NOMO-1 treated with dmso at 0.1 percent for 144 hours (cell line): ENCODE results near the gene MYZAP.

Source experiments
- DNase-seq: peaks from one replicate; lab custom pipeline; 2025; ENCODE audit not compliant: unreplicated experiment; lab: John Stamatoyannopoulos, UW

Gene MYZAP

DNA sequence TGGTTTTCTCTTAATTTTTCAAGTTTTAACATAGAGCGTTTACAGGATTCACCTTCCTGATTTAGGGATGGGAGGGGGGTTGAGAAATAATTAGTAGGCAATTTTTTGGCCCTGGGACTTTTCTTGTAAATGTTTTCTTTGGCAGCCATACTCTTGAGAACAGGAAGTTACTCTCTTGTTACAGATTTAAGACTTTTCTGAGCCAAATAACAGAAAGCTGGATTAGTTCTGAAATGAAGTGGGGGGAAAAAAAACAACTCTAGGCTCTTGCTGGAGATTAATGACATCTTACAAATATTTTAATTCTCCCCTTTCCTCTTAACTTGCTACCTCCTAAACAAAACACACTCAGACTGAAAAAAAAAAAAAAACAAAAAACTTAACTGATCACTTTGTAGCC, 101.0 kb downstream of the MYZAP start:
- DNase-seq: no peak

DNA sequence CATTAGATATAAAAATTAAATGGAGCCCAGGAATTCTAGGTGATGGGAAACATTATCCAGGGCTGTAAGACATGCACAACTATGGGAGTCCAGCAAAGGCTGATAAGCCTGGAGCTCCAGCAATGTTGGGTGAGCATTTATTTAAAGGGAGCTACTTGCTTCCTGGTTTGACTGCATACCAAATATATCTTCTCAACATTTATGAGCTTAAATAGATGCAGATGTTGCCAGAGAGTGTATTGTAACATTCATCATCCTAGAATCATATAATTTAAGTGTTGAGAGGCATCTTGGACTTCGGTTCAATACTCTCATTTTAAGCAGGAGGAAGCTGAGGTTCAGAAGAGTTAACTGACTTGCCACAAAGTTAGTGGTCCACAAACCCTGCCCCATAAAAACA, 102.6 kb downstream of the MYZAP start:
- DNase-seq: no peak

DNA sequence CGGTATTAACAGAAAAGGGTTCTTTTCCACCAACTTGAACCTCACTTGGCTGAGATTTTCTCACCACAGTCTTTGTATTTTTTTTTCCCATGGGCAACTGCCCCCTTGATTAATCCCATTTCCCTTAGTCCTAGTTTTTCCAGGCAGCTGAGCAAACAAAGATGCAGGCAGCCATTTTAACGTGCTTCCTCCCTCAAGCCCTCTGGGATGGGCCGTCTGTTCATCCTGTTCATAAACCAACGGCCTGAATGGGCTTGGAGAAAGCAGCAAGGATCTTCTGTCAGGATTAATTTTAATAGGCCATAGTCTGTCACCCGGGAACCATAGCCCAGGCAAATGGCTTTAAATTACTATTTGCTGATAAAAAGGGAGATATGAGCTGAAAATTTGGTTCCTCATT, 104.4 kb downstream of the MYZAP start:
- DNase-seq: no peak

DNA sequence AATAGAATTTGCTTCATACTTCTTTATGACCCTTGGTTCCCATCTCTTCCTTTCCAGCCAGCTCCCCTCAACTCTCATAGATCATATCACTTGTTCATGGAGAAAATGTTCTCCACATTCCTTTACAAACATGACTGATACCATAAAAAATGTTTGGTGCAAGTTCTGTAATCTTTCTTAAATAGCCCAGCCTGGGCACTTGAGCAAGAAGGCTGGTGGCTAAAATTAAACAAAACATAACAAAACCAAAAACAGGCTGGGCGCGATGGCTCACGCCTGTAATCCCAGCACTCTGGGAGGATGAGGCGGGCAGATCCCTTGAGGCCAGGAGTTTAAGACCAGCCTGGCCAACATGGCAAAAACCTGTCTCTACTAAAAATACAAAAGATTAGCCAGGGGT, 105.9 kb downstream of the MYZAP start:
- no peak for DNase-seq

DNA sequence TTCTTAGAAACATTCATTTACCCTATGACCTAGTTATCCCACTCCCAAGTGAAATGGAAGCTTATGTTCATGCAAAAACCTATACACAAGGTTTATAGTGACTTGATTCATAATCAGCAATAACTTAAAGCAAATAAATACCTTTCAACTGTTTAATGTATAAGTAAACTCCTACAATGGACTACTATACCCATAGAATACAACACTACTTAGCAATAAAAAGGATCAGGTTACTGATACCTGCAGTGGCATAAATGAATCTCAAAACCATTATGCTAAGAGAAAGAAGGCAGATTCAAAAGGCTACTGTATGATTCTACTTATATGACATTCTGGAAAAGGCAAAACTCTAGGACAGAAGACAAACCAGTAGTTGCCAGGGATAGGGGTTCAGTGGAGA, 106.5 kb downstream of the MYZAP start:
- DNase-seq: no peak

DNA sequence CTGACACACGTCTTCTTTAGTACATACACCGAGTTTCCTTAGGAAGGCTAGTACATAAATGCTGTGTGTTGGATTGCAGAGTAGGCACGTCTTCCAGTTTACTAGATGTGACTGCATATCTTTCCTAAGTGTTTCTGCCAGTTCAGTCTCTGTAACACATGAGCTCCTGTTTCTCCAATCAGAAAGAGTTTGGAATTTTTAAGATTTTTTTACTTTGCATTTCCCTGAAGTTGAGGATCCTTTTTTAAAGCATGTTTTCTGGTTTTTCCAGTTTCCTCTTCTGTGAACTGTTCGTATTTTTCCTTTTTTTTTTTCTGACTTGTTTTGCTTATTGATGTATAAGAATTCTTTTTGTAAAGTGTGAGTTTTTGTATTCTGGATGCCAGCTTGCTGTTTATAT, 107.3 kb downstream of the MYZAP start:
- no peak for DNase-seq

DNA sequence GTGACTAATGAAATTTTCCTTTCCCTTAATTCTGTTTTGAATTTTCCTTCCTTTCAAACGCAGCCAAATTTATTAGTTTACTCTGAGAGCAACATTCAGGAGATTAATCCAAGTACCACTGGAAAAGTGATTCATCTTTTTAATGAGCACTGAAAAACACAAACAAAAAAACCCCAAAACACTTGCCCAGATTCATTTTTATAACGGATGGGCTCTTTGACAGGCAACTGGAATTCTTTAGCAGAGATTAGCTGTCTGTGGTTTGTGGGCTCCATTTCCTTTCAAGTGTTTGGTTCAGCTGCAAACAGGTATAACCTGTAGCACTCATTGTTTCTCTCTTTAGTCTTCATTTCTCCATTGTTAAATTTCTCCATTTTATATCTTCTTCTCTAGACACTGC, 111.7 kb downstream of the MYZAP start:
- DNase-seq: no peak

DNA sequence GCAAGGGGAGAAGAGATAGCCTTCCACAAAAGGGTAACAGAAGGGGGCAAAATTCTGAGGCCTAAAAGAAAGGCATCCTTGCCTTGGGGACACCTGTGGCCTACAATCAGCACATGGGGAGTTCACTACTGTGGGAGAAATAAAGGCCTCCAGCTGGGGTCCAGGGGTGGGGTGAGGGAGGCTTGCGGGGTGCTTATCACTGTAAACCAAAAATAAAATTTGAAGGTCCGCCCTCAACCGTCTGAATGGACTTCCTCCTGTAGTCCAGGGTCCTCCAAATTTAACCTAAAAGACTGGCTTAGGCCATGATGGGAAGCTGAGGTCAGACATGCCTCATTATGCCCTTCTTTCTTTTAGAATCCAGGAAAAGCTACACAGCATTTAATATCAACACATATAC, 112.7 kb downstream of the MYZAP start:
- no peak for DNase-seq

DNA sequence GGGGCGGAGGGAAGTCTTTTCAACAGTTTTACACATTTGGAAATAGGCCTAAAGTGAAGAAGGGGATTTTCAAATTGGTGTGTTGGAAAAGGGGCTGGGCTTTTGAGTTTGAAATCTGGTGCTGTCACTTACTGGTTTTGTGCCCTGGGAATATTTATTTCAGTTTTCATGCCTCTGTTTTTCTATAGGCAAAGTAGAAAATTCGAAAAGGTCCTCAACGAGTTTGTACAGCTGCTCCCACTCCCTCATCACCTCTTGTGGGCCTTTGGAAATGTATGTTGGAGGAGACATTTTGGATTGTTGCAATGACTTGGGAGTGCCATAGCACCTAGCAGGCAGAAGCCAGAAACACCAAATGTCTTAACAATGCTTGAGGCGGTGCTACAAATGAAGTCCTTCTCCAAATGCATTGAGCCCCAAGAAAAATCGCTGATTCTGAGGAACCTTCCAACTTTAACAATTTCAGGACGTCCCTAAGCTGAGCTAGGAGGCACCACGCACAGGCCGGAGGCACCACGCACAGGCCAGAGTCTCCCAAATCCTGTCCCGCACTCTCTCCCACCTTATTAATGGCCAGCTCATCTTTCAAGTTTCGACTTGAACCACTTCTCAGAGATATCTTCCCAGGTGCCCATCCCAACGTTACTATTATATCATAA, 114.2 kb downstream of the MYZAP start:
- DNase-seq: no peak

DNA sequence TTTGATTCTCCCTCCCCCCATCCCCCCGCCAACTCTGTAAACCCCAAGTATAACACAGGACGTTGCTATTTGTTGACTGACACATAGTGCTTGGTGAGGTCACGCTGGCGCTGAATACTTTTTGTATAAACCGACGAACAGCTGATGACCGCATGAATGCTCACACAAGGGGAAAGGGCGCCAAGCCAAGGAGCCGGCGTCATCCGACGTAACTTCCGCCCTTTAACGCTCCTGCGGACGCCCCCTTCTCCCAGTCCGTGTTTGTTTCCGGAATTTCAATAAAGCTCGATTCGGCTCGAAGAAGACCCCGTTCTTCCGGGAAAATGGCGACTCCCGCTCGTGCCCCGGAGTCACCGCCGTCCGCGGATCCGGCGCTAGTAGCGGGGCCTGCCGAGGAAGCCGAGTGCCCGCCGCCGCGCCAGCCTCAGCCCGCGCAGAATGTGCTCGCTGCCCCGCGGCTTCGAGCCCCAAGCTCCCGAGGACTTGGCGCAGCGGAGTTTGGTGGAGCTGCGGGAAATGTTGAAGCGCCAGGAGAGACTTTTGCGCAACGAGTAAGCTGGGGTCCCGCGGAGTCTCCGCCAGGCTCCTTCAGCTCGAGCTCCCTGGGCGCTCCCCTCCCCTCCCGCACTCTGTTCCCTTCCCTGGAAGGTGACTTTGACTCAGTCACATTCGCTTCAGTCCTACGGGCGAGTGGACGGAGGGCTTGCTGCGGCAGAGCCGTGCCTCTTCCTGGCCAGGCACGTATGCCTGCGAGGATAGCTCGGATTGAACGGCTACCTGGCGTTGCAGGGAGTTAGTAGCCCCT, 114.9 kb downstream of the MYZAP start, which contains the start of gene POLR2M:
Gene POLR2M, plus strand, starts transcription at position 310 of the 805 bp plus-strand sequence. Its CDS starts 129 bp downstream, at position 439.
- DNase-seq: peak; percentile 90

DNA sequence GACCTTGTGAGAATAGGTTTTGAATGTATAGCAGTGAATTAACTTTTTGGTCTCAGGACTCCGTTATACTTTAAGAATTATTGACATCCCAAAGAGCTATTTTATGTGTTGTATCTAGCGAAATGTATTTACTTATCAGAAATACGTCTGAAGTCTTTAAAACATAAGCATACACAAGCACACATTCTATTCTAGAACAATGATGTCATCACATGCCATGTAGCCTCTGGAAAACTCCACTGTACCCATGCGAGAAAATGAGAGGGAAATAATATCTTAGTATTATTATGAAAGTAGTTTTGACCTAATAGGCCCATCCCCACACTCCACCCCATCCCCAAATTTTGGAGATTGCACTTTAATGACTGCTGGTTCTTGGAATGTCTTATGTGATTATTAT, 116.3 kb downstream of the MYZAP start:
- no peak for DNase-seq

DNA sequence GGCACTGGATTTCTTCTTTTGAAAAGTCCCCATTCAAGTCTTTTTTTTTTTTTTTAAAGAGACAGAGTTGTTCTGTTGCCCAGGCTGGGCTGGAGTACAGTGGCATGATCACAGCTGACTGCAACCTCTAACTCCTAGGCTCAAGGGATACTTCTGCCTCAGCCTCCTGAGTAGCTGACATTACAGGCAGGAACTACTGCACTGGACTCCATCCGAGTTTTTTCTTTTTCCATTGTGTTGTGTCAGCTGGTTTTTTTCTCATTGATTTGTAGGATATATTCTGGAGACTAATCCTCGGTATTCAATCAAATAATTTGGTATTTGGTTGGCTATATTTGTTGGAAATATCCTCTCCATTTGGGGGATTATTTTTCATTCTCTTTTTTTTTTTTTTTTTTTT, 126.6 kb downstream of the MYZAP start:
- no peak for DNase-seq

DNA sequence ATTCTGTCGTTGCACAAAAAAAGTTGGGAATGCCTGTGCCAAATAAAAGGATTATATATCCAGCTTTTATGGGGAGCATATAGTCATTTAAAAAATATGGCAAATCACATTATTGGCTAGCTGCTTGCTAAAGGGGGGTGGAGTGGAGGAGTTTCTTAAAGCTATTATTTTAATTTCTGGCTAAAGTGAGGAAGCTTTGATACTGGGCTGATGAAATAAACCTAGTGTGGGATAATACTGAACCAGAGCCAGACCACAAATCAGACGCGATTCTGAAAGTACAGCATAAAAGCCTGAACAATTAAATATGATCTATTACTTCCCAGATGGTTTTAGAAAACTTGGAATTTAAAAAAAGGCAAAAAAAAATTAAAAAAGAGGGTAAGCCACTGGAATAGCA, 129.2 kb downstream of the MYZAP start:
- DNase-seq: no peak

DNA sequence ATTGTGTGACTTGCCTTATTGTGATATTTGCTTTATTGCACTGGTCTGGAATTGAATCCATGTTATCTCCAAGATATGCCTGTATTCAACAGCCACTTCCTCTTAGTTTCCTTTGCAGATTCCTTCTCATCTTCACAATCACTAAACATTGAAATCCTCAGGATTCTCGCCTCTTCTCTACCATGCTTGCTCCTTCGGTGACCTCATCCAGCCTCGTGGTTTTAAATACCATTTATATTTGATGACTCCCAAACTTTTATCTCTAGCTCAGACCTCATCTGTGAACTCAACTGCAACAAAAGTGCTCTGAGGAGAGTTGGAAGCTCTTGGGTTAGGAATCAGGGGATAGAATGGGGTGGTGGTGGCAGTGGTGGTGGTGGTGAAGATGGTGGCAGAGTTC, 134.7 kb downstream of the MYZAP start:
- DNase-seq: no peak

DNA sequence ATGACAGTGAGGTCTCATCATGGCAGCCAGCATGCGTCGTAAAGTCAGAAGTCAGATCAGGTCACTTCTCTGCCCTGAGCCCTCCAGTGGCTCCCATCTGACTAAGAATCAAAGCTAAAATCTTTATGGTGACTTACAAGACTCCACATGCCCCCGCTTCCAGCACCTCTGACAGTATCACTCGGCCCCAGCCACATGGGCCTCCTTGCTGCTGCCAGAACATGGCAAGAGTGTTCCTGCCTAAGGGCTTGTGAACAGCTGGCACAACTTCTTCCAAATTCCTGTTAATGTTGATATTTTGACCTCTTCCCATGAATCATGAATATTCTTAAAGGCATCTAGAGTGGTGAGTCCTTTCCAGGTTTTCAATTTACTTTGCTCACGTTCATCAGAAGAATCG, 135.3 kb downstream of the MYZAP start:
- DNase-seq: no peak

DNA sequence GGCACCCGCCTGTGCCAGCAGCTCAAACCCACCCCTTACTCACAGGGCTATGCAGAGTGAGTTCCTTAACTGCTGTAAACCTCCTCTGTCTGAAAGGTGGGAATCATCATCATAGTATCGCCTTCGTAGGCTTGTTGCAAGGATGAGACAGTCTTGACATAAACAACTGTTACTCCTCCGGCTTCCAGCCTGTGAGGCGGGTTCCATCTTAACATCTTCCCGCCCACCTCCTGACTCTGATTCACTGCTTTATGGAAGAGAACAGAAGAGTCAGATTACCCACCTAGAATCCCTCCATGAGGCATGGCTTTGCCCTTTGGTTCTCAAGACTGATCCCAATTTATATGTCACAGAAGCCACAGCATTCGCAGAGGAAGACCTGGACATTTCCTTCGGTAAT, 136.7 kb downstream of the MYZAP start:
- DNase-seq: no peak

DNA sequence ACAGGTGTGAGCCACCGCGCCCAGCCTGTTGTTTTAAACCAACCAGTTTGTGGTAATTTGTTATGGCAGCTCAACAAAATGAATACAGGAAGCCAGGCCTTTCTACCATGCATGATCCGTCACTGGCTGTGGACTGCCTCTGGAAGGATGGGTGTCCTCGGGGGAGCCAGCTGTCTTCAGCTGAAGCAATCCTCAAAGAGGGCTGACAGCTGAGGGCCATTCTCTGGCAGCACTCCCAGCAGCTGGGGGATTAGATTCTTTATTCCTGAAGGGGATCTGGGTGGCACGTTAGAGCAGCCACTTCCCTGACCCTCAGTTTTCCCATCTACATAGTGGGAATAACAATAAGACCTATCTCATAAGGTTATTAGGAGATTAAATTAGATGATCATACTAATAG, 139.2 kb downstream of the MYZAP start:
- no peak for DNase-seq

DNA sequence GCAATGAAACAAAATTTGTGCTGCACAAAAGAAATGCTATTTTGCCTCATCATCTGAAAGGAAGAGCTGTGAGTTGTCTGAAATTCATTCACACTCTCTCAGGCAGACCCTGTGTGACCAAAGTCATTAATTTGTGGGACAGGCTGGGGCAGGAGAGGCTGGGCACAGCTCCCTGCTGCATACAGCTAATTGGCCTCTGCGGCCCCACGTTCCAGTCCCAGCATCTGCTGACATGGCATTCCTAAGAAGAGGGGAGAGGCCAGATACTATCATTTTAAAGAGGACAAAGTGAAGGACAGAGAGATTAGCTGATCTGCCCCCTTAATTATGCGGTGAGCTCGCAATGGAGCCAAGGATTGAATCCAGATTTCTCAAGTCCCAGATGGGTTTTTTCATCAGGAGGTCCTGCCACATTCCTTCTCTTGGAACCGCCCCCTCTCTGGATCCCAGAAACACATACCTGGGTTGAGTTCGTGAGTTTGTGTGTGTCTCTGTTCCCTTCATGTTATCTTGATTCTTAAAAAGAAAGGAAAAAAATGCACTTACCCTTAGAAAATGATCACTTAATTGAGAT, 139.9 kb downstream of the MYZAP start:
- no peak for DNase-seq

DNA sequence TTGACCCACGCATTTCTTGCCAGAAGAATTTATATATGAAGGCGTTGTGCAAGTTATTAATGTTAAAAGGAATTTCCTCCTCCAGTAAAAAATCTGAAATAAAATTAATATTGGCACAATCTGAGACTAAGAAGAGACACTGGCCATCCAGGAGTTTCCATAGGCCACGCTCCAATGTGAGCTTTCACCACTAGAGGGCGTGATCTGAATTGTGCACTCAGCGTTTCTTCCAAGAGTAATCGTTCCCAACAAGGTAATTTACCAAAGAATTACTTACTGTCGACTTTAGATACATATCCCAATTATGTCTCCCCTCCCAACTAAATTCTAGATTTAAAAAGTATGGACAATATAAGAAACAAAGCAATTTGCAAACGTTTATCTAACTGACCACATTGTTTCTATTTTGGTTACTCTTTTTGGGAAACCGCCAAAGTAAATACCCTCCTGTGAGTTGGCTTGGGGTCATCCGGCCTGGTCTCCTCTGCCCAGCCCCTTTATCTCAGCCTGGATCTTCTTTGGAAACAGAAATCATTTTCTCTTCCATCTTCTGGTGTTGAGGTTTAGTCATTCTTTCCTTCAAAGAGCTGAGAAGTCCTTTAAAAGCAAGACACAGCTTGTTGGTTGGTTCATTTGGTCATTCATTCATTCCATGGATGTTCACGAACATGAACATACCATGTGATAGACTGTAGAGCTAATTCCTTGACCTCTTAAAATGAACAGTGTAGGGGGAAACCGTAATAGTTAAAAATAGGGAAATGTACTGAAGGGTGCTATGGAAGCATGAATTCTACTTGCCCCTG, 141.0 kb downstream of the MYZAP start:
- DNase-seq: no peak

DNA sequence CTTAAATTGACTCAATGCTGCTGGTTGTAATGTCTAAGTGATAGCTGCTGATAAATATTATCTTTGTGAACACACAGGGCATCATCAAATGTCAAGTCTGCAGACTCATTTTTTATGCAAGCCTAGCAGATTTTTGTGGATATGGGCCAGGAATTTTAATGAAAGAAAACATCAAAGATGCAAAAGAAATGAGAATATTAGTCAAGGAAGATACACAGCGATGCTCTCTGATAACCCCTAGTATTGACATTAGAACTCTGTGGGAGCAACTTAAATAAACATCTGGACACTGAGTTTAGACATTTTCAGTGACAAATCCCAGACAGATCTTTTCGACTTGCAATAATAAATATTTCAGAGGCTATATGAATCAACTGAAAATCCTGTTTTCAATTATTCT, 143.2 kb downstream of the MYZAP start:
- no peak for DNase-seq
